Smooth muscle cell (in vitro differentiated cells): ENCODE results near the gene BMPR1A. TPM values are rescaled to one million over a fixed set of nuclear protein-coding genes. Genes with fewer than 3 reads are reported as not detected.
"Not testable (repeated sequence)": the region's sequence is repeated elsewhere in the genome, so short reads cannot be mapped to it uniquely, and the experiment has no call there.

Experiments
- DNase-seq: peaks from one replicate; lab custom pipeline; 2025; ENCODE audit not compliant: unreplicated experiment; lab: John Stamatoyannopoulos, UW
- H2AFZ ChIP-seq: fragments of 200-600 bp; sonication (generic); 2 replicates; pipeline ENCODE4 v1.6.0; 2016; ENCODE audit warnings: antibody characterized with exemption, low read depth, mild to moderate bottlenecking
- H3F3A ChIP-seq: fragments of 200-600 bp; sonication (generic); 2 replicates; pipeline ENCODE4 v1.6.0; 2017; ENCODE audit warnings: antibody characterized with exemption, low read depth
- H3K27ac ChIP-seq: fragments of 200-600 bp; sonication (generic); 2 replicates; pipeline ENCODE4 v1.5.1; 2016; ENCODE audit warnings: low read depth, mild to moderate bottlenecking
- H3K27me3 ChIP-seq: fragments of 200-600 bp; sonication (generic); 2 replicates; pipeline ENCODE4 v1.6.1; 2016; ENCODE audit warnings: low read depth, mild to moderate bottlenecking
- H3K36me3 ChIP-seq: fragments of 200-600 bp; sonication (generic); 2 replicates; pipeline ENCODE4 v1.5.1; 2016; ENCODE audit warnings: low read depth
- H3K4me1 ChIP-seq: fragments of 200-600 bp; sonication (generic); 2 replicates; pipeline ENCODE4 v1.5.1; 2016; ENCODE audit warnings: low read depth
- H3K4me2 ChIP-seq: fragments of 200-600 bp; sonication (generic); 2 replicates; pipeline ENCODE4 v1.6.0; 2016; ENCODE audit warnings: mild to moderate bottlenecking
- H3K4me3 ChIP-seq: fragments of 200-600 bp; sonication (generic); 2 replicates; pipeline ENCODE4 v1.5.1; 2016; ENCODE audit warnings: mild to moderate bottlenecking
- H3K79me2 ChIP-seq: fragments of 200-600 bp; sonication (generic); 2 replicates; pipeline ENCODE4 v1.6.0; 2016; ENCODE audit warnings: low read depth, mild to moderate bottlenecking
- H3K9ac ChIP-seq: fragments of 200-600 bp; sonication (generic); 2 replicates; pipeline ENCODE4 v1.6.0; 2016; ENCODE audit warnings: low read depth
- H3K9me3 ChIP-seq: fragments of 200-600 bp; sonication (generic); replicated peaks from 2 replicates; pipeline ENCODE4 v1.5.1; 2016; ENCODE audit warnings: low read depth
- H4K20me1 ChIP-seq: fragments of 200-600 bp; sonication (generic); 2 replicates; pipeline ENCODE4 v1.6.0; 2016; ENCODE audit warnings: low read depth
- WGBS: methylation state at CpG from one replicate; pipeline ENCODE4 v1.1.7; 2016; ENCODE audit warnings: low lambda C conversion rate; 5-methylcytosine and 5-hydroxymethylcytosine counted together
- polyA plus RNA-seq: library from polyadenylated mRNA; unstranded; fragments of >200 nt; fragmentation: Nextera tagmentation; extraction: Ambion mirVana; gene quantifications from 2 replicates; pipeline ENCODE4 v1.2.1, GENCODE V29; 2016
- small RNA-seq: library from RNA; depleted of rRNA; stranded (forward); fragments of <200 nt; gene quantifications from one replicate; pipeline ENCODE3, GENCODE V24; 2014
- total RNA-seq: library from RNA; depleted of rRNA; stranded (reverse); fragments of >200 nt; gene quantifications from 2 replicates; pipeline ENCODE4 v1.2.3, GENCODE V29; 2014
- TF ChIP-seq, protein P1 (sequence below): fragments of 200-600 bp; sonication (generic); IDR thresholded peaks from 2 replicates; pipeline ENCODE4 v1.5.1; 2017; ENCODE audit warnings: borderline replicate concordance, mild to moderate bottlenecking, antibody characterized with exemption; ENCODE audit not compliant: insufficient read depth, poor library complexity, severe bottlenecking

Gene BMPR1A
- total and polyA plus RNA-seq, 2 experiments from 2014 or later = 15.5 to 80.9 TPM

- no peak for DNase-seq
- WGBS = 83% methylated on average over 4 of the region's 4 CpGs
- Histone ChIP-seq H3K9ac (no peak overlapping the region), H3K4me2 (peak overlapping the region; percentile 67), H3K9me3 (no peaks in the 10 kb centered on the region), H3K4me1 (peaks cover 4% of the 10 kb centered on the region), H3K27ac (peak overlapping the region; percentile 31), H4K20me1 (no peaks in the 10 kb centered on the region), H3K4me3 (no peak overlapping the region), H3K36me3 (no peaks in the 10 kb centered on the region), H3F3A (peaks cover 13% of the 10 kb centered on the region), H3K27me3 (no peaks in the 10 kb centered on the region), H2AFZ (no peak overlapping the region), H3K79me2 (no peaks in the 10 kb centered on the region)
- TF ChIP-seq, protein P1, sequence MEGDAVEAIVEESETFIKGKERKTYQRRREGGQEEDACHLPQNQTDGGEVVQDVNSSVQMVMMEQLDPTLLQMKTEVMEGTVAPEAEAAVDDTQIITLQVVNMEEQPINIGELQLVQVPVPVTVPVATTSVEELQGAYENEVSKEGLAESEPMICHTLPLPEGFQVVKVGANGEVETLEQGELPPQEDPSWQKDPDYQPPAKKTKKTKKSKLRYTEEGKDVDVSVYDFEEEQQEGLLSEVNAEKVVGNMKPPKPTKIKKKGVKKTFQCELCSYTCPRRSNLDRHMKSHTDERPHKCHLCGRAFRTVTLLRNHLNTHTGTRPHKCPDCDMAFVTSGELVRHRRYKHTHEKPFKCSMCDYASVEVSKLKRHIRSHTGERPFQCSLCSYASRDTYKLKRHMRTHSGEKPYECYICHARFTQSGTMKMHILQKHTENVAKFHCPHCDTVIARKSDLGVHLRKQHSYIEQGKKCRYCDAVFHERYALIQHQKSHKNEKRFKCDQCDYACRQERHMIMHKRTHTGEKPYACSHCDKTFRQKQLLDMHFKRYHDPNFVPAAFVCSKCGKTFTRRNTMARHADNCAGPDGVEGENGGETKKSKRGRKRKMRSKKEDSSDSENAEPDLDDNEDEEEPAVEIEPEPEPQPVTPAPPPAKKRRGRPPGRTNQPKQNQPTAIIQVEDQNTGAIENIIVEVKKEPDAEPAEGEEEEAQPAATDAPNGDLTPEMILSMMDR = no peak
Observed at GRCh38 chr10:86979296-86979818, 222.9 kb downstream of the BMPR1A start.

- Histone ChIP-seq H3K27ac (peak overlapping the region; percentile 31), H3K9ac (no peak overlapping the region), H2AFZ (peak overlapping the region; percentile 37), H3K27me3 (no peaks in the 10 kb centered on the region), H4K20me1 (no peaks in the 10 kb centered on the region), H3K79me2 (no peaks in the 10 kb centered on the region), H3K9me3 (no peaks in the 10 kb centered on the region), H3K4me1 (peaks cover 4% of the 10 kb centered on the region), H3K36me3 (no peaks in the 10 kb centered on the region), H3F3A (peaks cover 13% of the 10 kb centered on the region), H3K4me3 (no peak overlapping the region), H3K4me2 (peak overlapping the region; percentile 67)
- no peak for DNase-seq
- WGBS = 54% methylated on average over 3 of the region's 3 CpGs
- TF ChIP-seq, protein P1 = no peak
Observed at GRCh38 chr10:86979977-86980448, 223.6 kb downstream of the BMPR1A start.

DNA sequence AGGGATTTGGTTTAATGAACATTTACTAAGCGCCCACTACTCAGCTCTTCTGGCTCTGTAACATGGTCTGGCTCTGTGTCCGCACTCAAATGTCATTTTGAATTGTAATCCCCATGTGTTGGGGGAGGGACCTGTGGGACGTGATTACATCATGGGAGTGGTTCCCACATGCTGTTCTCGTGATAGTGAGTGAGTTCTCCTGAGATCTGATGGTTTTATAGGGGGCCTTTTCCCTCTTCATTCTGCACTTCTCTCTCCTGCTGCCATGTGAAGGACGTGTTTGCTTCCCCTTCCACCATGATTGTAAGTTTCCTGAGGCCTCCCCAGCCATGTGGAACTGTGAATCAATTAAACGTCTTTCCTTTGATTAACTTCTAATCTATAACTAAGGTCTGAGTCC, 224.6 kb downstream of the BMPR1A start:
- not testable (repeated sequence) for H3K4me3 ChIP-seq, H3K27me3 ChIP-seq, H4K20me1 ChIP-seq, H2AFZ ChIP-seq, H3K79me2 ChIP-seq, H3K36me3 ChIP-seq, H3K4me1 ChIP-seq, H3K27ac ChIP-seq, H3K9me3 ChIP-seq, H3K4me2 ChIP-seq, H3K9ac ChIP-seq, DNase-seq
- H3F3A ChIP-seq = peaks cover 13% of the 10 kb centered on the region
- 78% methylated on average over 6 of the region's 6 CpGs for WGBS

GRCh38 chr10:86981716-86982115, 225.3 kb downstream of the BMPR1A start:
- H3K36me3 ChIP-seq = no peaks in the 10 kb centered on the region
- H4K20me1 ChIP-seq = no peaks in the 10 kb centered on the region
- no peak for DNase-seq
- no peak overlapping the region for H3K27ac ChIP-seq
- no peak overlapping the region for H2AFZ ChIP-seq
- TF ChIP-seq, protein P1 = no peak
- no peak overlapping the region for H3K9ac ChIP-seq
- H3F3A ChIP-seq = peaks cover 13% of the 10 kb centered on the region
- H3K4me1 ChIP-seq = peaks cover 4% of the 10 kb centered on the region
- no peaks in the 10 kb centered on the region for H3K27me3 ChIP-seq
- H3K4me2 ChIP-seq = no peak overlapping the region
- H3K4me3 ChIP-seq = no peak overlapping the region
- WGBS = 94% methylated on average over 5 of the region's 5 CpGs
- no peaks in the 10 kb centered on the region for H3K79me2 ChIP-seq
- H3K9me3 ChIP-seq = no peaks in the 10 kb centered on the region

Small RNAs within 50 kb of the gene (small RNA-seq; reads per million reads assigned to genes)
- gene RNU1-19P = not detected

Other genes with a start within 250 kb of the BMPR1A start
- 30.5 and 46.3 TPM in 2 replicates for gene WAPL, start 234.8 kb upstream of the BMPR1A start, total RNA-seq
- 14.0 and 16.6 TPM in 2 replicates for gene WAPL, start 234.8 kb upstream of the BMPR1A start, polyA plus RNA-seq
- not detected in 2 replicates for gene OPN4, start 102.1 kb upstream of the BMPR1A start, total RNA-seq
- not detected in 2 replicates for gene OPN4, start 102.1 kb upstream of the BMPR1A start, polyA plus RNA-seq
- gene LDB3, start 88.1 kb upstream of the BMPR1A start, total RNA-seq = 0.13 and 0.31 TPM in 2 replicates
- 0.24 and 0.61 TPM in 2 replicates for gene LDB3, start 88.1 kb upstream of the BMPR1A start, polyA plus RNA-seq
- 0.09 and 0.90 TPM in 2 replicates for gene MMRN2, start 201.0 kb downstream of the BMPR1A start, total RNA-seq
- 0.16 and 0.35 TPM in 2 replicates for gene MMRN2, start 201.0 kb downstream of the BMPR1A start, polyA plus RNA-seq
- gene SNCG, start 202.0 kb downstream of the BMPR1A start, total RNA-seq = 2.6 and 6.7 TPM in 2 replicates
- gene SNCG, start 202.0 kb downstream of the BMPR1A start, polyA plus RNA-seq = 2.3 and 4.1 TPM in 2 replicates
- gene ADIRF, start 211.9 kb downstream of the BMPR1A start, total RNA-seq = 0.99 TPM in 1 of 2 replicates, not detected in the other
- not detected in 2 replicates for gene ADIRF, start 211.9 kb downstream of the BMPR1A start, polyA plus RNA-seq